Measurements from ENCODE around the gene ERCC1. TPM values are rescaled to one million over a fixed set of nuclear protein-coding genes. Genes with fewer than 3 reads are reported as not detected.
A peak's percentile ranks its signal among the peaks of the same experiment; 100 is the strongest.

Gene ERCC1
- total RNA-seq, 1 donor from 2014 or later, result 65.0 TPM

- no peak for TF ChIP-seq CTCF (IDR thresholded peaks at IDR 0.05; ENCODE audit: insufficient read depth, low read length, severe bottlenecking)
- peak; percentile 36 for FAIRE-seq
- Histone ChIP-seq H3K36me3 (ENCODE audit: control insufficient read depth, insufficient read depth, low read length) (peaks cover 9% of the 10 kb centered on the region), H3K27me3 (ENCODE audit: control insufficient read depth, insufficient read depth, low read length) (no peaks in the 10 kb centered on the region), H3K4me3 (ENCODE audit: low read depth, low read length) (peak overlapping the region; percentile 81)
- DNase-seq (ENCODE audit: low read depth), result peak; percentile 88
These were observed 18.1 kb downstream of the ERCC1 start for GRCh38 chr19:45405435-45406225.

GRCh38 chr19:45404557-45405434 is 18.9 kb downstream of the ERCC1 start, which contains the start of gene PPP1R13L:
Gene PPP1R13L, minus strand, starts transcription at chr19:45405069. Its CDS starts 6,751 bp downstream, at chr19:45398318.
- DNase-seq (ENCODE audit: low read depth) (peak; percentile 90), FAIRE-seq (no peak)
- H3K36me3 ChIP-seq (ENCODE audit: control insufficient read depth, insufficient read depth, low read length), result peaks cover 9% of the 10 kb centered on the region
- H3K4me3 ChIP-seq (ENCODE audit: low read depth, low read length), result peak within 1 kb of the TSS; percentile 81
- H3K27me3 ChIP-seq (ENCODE audit: control insufficient read depth, insufficient read depth, low read length), result no peaks in the 10 kb centered on the region
- TF ChIP-seq CTCF (IDR thresholded peaks at IDR 0.05; ENCODE audit: insufficient read depth, low read length, severe bottlenecking), result no peak

GRCh38 chr19:45403781-45404556 is 19.7 kb downstream of the ERCC1 start:
- FAIRE-seq (no peak), DNase-seq (ENCODE audit: low read depth) (peak; percentile 67)
- Histone ChIP-seq H3K4me3 (ENCODE audit: low read depth, low read length) (peak overlapping the region; percentile 81), H3K27me3 (ENCODE audit: control insufficient read depth, insufficient read depth, low read length) (no peaks in the 10 kb centered on the region), H3K36me3 (ENCODE audit: control insufficient read depth, insufficient read depth, low read length) (peaks cover 5% of the 10 kb centered on the region)
- peak; percentile 81 for TF ChIP-seq CTCF (IDR thresholded peaks at IDR 0.05; ENCODE audit: insufficient read depth, low read length, severe bottlenecking)

- FAIRE-seq, result no peak
- Histone ChIP-seq H3K4me3 (ENCODE audit: low read depth, low read length) (peak overlapping the region; percentile 81), H3K27me3 (ENCODE audit: control insufficient read depth, insufficient read depth, low read length) (no peaks in the 10 kb centered on the region), H3K36me3 (ENCODE audit: control insufficient read depth, insufficient read depth, low read length) (peaks cover 2% of the 10 kb centered on the region)
- no peak for TF ChIP-seq CTCF (IDR thresholded peaks at IDR 0.05; ENCODE audit: insufficient read depth, low read length, severe bottlenecking)
- DNase-seq (ENCODE audit: low read depth), result no peak
These were observed 20.4 kb downstream of the ERCC1 start for GRCh38 chr19:45403272-45403671.

- peak; percentile 76 for TF ChIP-seq CTCF (IDR thresholded peaks at IDR 0.05; ENCODE audit: insufficient read depth, low read length, severe bottlenecking)
- FAIRE-seq (no peak), DNase-seq (ENCODE audit: low read depth) (peak; percentile 70)
- peak overlapping the region; percentile 81 for H3K4me3 ChIP-seq (ENCODE audit: low read depth, low read length)
- peaks cover 7% of the 10 kb centered on the region for H3K36me3 ChIP-seq (ENCODE audit: control insufficient read depth, insufficient read depth, low read length)
- H3K27me3 ChIP-seq (ENCODE audit: control insufficient read depth, insufficient read depth, low read length), result no peaks in the 10 kb centered on the region
These were observed 21.2 kb downstream of the ERCC1 start for GRCh38 chr19:45402298-45403061.

Data from bronchial epithelial cell (primary cell).